RKO (cell line): Measurements from ENCODE around the gene TMEM63C.
A peak's percentile ranks its signal among the peaks of the same experiment; 100 is the strongest.

Source experiments
- DNase-seq: peaks from one replicate; pipeline ENCODE4 v3.0.0-alpha.2; 2016; ENCODE audit warnings: low spot score

The TMEM63C gene

DNA sequence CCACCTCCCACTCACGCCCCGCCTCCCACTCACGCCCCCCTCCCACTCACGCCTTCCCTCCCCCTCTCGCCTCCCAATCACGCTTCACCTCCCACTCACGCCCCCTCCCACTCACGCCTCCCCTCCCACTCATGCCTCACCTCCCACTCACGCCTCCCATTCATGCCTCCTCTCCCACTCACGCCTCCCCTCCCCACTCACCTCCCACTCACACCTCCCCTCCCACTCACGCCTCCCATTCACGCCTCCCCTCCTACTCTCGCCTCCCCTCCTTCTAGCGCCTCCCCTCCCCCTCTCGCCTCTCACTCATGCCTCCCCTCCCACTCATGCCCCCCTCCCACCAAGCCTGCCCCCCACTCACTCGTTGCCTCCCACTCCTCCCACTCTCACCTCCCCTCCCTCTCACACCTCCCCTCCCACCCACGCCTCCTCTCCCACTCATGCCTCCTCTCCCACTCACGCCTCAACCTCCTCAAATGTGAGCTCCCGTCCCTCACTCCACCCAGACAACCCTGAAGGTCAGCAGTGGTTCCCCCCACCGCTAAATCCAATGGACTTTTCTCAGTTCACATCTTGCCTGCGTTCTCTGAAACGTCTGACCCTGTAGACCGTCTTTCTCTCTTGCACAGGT lies 39.8 kb downstream of the TMEM63C start:
- DNase-seq, result no peak

DNA sequence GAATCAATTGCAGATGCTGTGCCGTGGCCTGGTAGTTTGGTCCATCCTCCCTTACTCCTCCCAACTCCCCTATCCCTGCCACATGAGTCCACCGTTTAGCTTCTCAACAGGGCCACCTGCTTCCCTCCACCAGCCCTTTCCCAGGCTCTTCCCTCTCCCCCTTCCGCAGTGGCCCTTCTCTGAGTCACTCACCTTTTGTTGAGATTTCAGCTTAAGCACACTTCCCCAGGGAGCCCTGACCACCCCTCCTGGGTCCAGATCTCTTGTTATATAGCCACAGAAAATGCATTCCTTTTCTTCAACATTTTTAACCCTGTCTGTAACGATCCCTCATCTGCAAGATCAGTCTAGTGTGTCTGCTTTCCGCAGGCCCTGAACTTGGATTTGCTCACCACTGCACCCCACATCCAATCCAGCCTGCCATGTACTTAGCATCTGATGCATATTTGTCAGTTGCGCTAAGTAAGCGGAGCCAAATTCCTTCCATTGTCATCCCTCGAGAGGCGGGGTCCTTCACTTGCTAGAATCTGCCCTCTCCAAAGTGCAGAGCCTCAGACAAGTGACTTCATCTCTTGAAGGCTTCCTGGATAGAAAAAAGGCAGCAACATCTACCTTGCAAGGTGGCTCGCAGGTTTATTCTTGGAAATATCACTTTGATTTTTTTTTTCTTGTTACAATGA lies 41.1 kb downstream of the TMEM63C start:
- no peak for DNase-seq

GRCh38 chr14:77224212-77224611 lies 42.6 kb downstream of the TMEM63C start:
- DNase-seq, result no peak

DNA sequence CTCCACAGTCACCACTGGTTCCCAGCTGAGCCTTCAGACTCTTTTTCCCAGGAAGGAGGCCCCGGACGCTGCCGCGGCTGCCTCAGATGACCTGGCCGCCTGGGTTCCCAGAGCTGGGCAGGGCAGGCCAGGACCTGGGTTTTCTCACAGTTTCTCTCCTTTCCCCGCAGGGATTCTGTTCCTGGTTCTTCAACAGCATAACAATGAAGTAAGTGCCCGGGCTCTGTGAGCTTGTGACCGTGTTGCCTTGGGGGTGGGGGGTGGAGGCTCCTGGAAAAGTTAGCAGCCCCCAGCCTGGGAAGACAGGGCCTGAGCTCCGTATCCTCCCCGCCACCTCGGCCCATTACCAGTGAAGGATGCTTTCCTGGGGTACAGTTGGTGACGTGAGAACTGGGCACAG lies 43.7 kb downstream of the TMEM63C start:
- DNase-seq, result no peak

GRCh38 chr14:77225892-77226557 lies 44.4 kb downstream of the TMEM63C start:
- no peak for DNase-seq

GRCh38 chr14:77228056-77228455 lies 46.5 kb downstream of the TMEM63C start:
- no peak for DNase-seq

DNA sequence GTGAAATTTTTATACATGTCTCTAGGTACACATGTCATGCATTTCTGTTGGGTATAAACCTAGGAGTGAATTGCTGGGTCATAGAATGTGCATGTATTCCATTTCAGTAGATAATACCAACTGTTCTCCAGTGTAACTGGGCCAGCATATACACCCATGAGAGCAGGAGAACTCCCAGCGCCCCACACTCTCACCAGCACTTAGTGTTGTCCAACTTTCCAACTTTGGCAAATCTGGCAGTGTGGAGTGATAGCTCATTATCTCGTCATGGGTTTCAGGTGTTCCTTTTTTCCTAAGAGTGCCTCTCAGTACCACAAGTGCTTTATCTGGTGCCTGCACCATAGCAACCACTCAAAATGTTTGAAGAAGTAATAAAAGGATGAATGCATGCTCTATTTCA lies 49.3 kb downstream of the TMEM63C start:
- DNase-seq, result no peak

- DNase-seq, result no peak
Observed at GRCh38 chr14:77231721-77232120, 50.1 kb downstream of the TMEM63C start.

GRCh38 chr14:77236814-77237213 lies 55.2 kb downstream of the TMEM63C start:
- DNase-seq, result no peak

GRCh38 chr14:77238356-77238755 lies 56.8 kb downstream of the TMEM63C start:
- DNase-seq, result no peak

- DNase-seq, result no peak
Observed at GRCh38 chr14:77238996-77239395, 57.4 kb downstream of the TMEM63C start.

GRCh38 chr14:77239412-77239811 lies 57.8 kb downstream of the TMEM63C start:
- no peak for DNase-seq

- DNase-seq, result no peak
Observed at GRCh38 chr14:77240336-77240915, 58.8 kb downstream of the TMEM63C start.

DNA sequence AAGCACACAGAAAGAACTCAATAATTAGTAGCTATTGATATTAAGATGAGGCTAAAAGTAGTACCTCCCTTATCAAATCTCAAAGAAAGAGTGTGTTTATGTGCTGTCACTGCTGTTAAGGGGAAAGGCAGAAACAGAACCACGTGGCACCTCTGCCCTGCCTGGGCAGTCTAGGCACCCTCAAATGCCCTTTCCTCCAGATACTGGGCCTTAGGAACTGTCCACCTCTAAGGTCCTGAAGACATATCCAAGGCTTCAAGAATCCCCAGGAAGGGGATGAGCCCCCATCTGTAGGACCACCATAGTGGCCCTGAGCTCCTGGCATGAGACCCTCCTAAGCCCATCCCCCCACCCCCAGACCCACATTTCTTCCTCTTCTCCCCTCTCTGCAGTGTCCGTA lies 60.4 kb downstream of the TMEM63C start:
- DNase-seq, result peak; percentile 8

- no peak for DNase-seq
Observed at GRCh38 chr14:77242752-77243151, 61.2 kb downstream of the TMEM63C start.

- no peak for DNase-seq
Observed at GRCh38 chr14:77243853-77244252, 62.3 kb downstream of the TMEM63C start.

- DNase-seq, result no peak
Observed at GRCh38 chr14:77245820-77246219, 64.2 kb downstream of the TMEM63C start.

GRCh38 chr14:77246784-77247183 lies 65.2 kb downstream of the TMEM63C start:
- DNase-seq, result no peak

DNA sequence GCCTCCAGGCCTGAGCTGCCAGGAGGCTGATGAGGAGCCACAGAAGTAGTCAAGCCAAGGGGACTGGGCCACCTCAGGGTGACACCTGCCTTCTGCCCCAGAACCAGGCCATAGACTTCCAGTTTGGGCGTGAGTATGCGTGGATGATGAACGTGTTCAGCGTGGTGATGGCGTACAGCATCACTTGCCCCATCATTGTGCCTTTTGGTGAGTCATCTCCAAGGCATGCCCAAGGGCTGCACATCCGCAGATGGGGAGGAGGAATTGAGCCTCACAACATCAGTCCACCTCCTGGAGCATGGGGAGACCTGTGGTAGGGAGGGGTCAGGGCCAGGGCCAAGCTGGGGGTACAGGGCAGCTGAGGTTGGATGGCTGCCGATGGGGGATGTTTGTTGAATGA lies 67.1 kb downstream of the TMEM63C start:
- peak; percentile 55 for DNase-seq

DNA sequence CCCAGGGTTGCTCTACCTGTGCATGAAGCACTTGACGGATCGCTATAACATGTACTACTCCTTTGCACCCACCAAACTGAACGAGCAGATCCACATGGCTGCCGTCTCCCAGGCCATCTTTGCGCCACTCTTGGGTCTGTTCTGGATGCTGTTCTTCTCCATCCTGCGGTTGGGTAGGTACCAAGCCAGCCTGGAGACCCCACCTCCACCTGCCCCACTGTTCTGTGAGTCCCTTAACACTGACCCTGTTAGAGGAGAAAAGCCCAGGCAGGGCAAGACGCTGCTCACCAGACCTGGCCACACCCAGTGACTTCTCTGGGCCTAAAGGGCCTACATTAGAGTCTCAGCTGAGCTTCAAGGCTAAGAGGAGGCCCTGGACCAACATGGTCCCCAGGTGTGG lies 67.7 kb downstream of the TMEM63C start:
- no peak for DNase-seq

GRCh38 chr14:77250927-77251326 lies 69.3 kb downstream of the TMEM63C start:
- DNase-seq, result no peak

DNA sequence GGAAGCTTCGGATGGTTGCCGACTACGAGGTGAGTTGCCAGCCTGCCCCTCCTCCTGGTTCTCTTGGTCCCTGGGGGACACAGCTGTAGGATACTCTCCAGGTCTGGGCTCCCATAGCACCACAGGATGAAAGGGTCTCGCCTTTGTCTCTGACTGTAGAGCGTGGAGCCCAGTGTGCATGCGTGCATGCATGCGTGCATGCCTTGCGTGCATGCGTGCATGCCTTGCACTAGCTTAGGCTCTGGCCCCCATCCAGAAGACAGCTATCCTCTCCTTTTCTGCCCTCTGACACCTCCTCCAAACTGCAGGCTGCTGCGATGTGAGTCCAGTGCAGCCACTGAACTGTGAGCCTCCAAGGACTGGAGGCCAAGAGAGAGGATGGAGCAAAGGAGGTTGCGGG lies 70.3 kb downstream of the TMEM63C start:
- no peak for DNase-seq
